NCI-H2171 (cell line): ENCODE results near the gene NPAS3.

Experiments used
- DNase-seq: peaks from one replicate; lab custom pipeline; 2025; lab: John Stamatoyannopoulos, UW

NPAS3 gene

DNA sequence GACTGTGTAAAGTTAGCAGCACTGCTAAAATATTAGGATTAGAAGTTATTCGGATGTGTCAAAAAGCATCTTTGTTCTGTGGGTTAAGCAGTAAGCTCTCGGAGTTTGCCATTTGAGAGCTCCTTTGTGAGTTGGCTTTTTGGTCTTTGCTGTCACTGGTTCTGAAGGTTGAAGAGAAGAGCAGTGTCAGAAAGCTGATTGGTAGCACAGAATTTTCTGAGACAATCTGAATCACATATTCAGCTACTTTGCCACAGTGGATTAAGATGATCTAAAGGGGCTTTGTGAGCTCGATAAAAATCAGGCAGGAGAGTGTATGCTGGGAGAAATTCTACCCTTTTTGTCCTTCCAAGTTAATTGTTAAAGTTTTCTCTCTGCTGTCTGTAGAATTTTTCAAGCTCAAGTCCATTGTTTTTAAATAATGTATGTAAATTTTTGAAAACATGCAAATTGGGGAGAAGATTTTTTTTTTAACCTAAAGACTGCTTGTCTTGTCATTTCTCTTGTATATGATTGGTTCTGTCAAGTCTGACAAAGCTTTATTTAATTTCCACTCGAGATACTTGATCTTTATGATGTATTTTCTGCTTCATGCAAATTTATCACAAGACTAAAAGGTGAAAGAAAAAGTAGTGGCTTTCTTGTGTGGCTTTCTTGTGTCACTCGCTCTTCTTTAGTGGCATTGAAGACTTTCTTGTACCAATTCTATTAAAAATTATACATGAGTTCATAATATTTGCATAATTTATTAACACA, 704.9 kb downstream of the NPAS3 start:
- DNase-seq, result no peak

DNA sequence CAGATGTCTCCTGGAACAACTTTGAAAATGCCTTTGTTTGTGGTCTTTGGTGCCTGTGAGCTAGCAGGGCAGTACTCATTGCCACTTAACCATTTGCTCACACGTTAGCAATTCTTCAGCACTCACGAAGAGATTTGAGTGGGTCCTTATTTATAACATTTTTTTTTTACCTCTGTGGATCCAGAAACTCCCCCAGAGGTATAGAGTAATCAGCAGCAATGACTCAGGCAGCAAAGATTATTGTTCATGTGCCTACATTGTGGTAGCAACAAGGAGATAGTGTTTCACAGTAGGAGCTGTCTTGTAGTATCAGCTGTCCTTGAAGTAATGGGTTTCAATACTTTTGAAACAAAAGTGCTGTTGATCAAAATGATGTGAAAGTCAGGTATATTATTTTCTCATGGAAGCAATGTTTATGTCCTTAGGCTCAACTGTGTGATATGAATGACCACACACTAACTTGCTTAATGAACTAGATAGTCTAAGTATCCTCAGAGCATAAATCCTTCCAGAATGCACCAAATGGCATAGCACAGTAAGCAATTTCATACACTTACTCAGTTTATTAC, 708.1 kb downstream of the NPAS3 start:
- no peak for DNase-seq

DNA sequence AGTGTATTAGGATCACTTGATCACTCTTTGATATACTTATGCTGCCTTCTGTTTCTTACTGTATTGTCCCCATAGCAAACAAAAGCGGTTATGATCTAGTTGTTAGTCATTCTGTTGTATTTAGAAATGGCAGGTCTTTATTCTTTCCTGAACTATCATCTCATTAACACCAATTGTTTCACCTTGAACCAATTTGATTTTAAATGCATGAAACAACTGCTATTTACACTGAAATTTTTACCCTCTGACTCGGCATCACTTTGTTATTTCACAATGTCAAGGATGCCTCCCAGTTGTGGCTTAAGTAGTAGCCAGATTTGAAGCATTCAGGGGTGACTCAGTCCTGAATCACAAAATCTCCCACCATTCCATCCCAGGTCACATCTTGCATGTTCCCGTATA, 708.7 kb downstream of the NPAS3 start:
- no peak for DNase-seq

DNA sequence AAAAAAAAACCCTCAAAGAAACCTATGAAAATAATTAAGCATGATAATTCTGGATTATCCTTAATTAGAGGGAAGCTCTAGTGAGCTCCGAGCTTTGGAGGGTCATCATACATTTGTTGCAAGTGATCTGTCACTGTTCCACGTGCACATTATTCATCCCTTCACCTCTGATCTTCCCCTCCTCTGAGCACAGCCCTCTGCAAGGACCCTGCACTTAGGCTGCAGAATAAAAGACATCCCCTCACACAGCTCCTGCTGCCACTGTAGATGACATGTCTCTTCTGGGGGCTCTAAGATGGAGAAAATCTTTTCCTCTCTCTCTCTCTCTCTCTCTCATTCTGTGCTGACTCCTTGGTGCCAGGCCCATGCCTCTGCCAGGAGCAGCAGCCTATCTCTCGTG, 711.8 kb downstream of the NPAS3 start:
- no peak for DNase-seq

DNA sequence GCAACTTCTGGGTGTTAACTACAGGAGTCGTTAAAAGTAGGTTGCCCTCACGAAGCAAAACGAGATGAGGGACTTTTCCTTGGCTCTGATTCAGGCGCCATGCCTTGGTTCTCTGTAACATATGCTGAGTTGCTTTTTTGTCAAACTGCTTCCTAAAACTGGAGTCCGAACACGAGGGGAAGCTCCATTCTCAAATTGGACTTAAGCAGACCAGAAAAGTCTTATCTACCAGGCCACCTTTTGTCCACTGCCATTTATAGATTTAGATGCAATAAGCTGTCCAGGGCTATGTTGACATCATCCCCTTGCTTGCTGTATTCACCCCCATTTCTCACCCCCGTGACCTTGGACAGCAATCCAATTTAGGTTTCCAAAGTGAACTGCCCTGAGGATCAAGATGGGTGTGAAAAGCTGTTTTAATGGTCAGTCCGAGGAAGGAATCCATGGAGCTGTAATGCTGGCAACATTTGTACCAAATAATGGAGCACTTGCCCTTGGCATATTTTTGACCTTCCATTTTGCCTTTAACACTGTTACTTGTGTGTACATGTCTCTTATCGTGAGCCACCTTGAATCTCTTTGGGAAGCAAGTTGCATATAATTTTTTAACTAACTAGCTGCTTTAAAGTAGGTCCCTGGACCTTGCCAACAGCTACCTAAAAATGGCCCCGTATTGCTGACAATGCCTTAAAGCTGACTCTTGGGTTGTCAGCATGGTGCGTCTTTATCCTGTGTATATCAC, 714.1 kb downstream of the NPAS3 start:
- DNase-seq, result no peak

DNA sequence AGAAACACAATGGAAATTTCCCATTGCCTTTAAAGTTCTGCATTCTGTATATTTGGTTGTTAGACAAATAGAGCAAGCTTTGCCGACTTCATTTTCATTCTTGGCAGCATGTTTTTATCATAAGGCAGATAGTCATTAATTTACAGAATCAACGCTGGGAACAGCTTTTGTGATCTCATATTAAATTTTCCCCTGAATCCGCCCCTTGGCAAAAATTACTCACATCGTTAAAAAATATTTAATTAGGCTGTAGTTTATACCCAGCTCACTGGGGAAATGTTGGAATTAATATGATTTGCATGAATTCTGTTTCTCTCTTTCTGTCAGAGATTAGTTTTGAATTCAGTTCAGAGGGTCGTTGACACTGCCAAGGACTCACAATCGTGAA, 714.6 kb downstream of the NPAS3 start:
- no peak for DNase-seq

DNA sequence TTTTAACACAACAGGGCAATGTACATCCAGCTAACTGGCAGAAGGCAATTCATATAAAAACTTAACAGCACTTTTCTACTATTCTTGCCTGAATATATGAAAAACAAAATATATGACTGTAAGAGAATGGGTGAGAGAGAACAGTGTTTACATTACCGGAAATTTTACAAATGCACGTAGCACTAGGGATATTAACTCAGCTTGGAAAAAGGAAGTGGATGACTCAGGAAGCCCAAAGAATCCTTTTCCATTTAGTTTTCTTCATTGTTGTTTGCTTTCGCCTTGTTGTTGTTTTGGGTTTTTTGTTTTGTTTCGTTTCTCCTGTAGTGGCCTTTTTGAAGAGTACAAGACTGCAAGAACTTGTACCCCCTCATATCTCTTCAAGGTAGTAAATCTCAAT, 716.7 kb downstream of the NPAS3 start:
- DNase-seq, result no peak

DNA sequence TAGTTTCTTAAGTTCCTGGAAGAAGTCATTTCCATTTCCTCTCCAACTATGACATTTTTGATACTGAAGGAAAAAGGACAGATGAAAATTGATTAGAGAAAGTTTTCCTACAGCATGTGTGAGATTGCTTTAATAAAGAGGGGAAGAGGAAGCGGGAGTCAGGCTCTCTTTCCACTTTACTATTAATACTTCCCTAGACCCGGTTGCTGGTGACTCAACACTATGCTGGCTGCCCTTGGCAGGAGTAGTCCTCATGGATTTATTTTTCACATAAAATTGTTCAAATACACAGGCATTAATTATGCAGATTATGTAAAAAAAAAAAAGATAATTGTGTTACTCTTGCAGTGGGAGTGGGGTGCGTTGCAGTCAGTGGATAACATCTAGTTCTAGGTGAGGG, 718.8 kb downstream of the NPAS3 start:
- DNase-seq, result no peak

DNA sequence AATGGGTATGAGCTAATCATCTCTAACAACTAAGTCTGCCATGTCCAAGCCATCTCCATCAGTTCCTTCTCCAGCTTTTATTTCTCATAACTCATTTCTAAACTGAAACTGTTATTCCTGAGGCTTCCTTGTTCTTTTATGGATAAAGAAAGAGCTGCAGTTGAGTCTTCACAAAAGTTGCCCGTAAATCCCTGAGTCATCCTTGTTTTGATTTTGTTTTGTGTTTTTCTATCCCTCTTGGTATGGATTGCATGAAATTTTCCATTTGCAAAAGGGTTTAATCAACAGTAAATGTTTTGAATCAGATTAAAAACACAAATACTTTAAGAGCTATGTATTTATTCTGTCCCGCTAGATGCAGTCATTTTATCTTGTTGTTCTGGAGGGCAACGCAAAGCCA, 721.6 kb downstream of the NPAS3 start:
- no peak for DNase-seq

DNA sequence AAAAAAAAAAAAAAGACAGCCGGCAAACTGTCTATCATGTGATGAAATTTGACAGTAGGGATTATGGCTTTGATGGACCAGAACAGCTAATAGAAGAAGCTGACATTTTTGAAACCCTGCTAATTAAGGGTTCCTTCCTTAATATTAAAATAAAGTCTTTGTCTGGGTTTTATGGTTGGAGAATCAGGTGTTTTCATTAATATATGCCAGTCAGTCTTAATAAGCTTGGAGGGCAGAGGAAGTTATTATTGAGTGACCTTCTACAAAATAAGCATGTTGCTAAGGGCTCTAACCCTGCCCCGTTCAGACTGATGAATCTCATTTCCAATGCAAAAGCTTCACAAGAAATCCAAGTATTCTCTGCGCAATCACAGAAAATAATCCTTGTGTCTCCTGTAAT, 722.4 kb downstream of the NPAS3 start:
- DNase-seq, result no peak

DNA sequence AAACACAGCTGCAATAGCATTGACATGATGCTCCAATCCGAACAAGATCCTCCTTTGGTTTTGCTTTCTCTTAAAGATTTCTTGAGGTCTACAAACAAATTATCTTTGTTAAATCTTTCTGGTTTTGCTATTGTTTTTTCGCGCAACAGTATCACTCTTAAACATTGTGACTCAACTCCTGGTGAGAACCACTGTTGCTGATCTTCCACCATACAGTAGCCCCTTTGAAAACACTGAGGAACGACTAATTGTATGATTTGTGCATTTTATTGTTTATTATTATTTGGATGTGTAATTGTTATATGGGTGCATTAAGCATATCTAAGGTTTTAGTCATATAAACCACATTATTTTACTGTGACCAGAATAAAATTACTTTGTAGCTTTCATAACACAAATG, 729.4 kb downstream of the NPAS3 start:
- no peak for DNase-seq

DNA sequence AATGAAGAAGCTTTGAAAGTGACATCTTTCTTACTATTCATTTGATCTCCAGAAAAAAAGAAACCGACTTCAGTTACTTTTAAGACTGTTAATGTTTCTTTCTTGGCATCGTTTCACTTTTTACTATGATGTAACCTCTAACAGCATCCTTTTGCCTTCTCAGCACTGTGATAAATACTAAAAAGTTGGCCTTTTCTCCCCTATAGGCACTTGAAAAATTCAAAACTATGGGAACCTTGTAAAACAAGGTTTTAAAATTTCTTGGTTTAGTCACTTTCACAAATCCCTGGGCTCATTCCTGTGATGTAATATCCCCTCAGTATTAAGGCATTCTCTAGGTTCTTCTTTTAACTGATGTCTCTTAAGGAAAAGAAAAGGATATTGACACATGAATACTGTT, 730.4 kb downstream of the NPAS3 start:
- no peak for DNase-seq

DNA sequence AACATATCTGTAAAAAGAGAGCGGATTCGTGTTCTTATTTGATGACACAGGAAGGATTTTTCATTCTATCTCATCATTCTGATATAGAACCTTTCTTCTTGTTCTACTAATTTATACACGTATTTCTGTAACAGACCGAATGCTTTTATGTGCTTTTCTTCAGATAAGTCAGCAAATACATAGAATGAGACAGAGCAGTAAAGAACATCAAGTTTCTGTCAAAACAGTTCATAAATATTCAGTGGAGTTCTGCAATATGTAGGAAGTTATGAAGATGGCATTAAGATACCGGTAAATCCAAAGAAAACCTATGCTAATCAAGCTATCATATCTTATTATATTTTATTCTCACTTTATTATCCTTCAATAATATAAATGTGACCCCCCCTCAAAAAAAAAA, 731.6 kb downstream of the NPAS3 start:
- DNase-seq, result no peak

DNA sequence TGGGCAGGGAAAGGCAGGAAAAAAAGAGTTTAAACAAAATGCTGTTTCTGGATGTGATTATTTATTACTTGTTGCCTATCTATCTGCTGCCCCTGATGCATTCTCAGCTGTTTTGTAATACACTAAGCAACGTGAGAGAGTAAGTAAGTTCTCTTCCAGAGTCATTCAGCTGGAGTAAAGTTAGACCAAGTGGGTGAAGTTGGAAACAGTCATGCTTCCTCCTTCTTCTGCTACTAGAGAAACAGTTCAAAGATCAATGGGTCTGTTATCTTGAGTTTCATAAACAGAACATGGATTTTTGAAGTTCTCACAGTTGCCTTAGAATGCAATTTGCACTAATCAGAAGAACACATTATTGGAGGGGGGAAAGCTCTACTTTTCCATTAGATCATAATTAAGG, 732.9 kb downstream of the NPAS3 start:
- no peak for DNase-seq

DNA sequence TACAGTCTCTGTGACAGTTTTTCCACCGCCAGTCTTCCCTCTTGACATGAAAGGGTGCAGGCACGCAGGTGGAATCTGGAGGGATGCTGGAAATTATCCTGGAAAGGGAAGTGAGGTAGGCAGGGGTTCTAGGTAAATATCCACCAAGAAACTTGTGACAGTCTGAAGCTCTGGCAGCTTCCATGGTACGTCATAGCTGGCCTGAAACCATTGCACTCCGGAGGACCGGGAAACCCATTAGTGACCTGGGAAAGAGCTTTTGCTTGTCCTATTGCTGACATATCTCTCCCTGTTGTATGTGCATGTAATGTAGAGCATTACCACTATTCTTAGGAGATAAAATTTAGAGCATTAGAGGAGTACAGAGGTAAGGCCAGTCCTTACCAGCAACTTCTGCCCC, 736.2 kb downstream of the NPAS3 start:
- DNase-seq, result no peak

DNA sequence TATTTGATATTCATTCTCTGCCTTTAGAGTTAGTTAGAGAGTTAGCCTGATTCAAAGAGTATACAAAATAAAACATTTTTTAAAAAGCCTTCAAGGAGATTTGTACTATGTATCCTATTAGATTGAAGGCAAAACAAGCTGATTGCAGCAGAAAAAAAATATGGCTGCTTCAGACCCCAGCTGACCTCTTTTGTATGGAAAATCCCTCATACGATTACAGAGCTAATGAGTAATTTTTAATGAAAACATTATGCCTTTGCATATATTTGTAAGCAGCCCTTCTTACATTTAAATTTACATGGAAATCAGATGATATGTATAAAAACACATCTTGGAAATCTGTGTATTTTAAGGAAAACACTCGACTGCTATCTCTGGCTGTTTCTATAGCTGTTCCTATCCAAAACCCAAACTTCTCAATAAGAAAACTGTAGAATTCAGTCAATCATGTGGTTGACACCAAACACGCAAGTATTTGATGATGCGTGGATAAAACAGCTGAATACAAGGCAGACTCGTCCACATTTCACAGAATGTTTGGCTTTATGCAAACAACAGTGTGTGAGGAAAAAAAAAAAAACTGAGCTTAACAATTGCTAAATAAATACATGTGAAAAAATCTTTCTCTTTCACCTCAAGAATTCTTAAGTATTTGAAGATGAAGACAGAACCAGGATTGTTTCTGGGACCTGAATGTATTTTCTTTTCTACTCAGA, 736.9 kb downstream of the NPAS3 start:
- DNase-seq, result no peak

DNA sequence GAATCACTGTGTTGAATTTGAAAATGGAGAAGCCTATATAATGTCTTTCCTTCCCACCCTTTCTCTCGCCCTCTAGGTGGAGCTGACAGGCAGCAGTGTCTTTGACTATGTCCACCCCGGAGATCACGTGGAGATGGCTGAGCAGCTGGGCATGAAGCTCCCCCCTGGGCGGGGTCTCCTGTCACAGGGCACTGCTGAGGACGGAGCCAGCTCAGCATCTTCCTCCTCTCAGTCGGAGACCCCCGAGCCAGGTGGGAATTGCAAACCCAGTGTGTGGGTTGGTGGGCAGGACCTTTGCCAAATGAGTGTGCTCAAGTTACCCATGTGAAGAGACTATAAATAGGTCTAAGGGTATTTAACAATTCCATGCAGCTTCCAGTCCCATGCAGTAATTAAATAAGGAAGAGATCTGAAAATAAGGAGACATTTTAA, 737.5 kb downstream of the NPAS3 start:
- DNase-seq, result no peak

DNA sequence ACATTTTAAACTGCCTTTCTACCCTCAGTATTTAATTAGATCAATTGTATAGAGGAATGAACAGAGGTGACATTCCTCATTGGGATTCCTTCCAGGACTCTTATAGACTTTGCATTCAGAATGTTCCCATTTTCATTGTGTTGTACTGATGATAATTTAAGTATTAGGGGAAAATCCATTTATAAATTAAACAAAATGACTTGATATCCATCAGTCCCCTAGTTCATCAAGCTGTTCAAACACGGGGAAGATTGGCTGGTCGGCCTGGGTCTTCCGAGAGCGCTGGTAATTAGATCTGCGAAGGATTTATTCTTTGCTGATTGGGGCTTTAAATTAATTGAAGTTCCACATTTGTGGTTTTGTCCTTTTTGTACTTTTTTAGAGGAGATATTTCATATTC, 738.2 kb downstream of the NPAS3 start:
- DNase-seq, result no peak

DNA sequence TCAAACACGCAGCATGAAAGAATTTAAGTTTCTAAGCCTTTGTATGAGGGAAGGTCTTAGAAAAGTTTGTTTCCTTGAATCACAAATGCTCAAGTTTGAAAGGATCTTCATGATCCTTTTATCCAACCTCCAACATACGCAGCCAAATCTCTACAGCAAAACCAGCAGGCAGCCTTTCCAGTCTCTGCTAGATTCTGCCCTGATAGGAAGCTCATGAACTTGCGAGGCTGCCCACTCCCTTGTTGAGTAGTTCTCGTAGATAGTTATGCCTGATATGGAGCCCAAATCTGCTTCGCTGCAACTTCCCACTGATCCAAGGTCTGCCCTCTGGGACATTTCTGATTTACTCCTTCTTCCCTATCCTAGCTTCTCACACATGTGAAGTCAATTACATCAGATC, 739.3 kb downstream of the NPAS3 start:
- no peak for DNase-seq

DNA sequence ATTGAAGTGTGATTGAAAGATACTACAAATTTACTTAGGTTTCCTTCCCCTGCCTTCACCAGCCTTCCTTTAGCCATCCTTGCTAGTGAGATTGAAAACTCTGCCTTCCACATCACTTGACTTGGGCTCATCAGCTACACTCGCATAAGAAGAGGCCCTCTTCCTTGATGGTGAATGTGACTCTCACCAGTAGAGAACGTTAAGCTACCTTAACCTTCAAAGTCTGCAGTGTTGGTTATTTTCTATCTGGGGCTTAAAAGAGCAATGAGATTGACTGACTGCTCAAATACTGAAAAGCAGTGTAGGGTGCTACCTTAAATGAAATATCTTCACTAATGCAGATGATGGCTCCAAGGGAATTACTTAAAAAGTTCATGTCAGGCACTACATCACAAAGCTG, 740.3 kb downstream of the NPAS3 start:
- no peak for DNase-seq

DNA sequence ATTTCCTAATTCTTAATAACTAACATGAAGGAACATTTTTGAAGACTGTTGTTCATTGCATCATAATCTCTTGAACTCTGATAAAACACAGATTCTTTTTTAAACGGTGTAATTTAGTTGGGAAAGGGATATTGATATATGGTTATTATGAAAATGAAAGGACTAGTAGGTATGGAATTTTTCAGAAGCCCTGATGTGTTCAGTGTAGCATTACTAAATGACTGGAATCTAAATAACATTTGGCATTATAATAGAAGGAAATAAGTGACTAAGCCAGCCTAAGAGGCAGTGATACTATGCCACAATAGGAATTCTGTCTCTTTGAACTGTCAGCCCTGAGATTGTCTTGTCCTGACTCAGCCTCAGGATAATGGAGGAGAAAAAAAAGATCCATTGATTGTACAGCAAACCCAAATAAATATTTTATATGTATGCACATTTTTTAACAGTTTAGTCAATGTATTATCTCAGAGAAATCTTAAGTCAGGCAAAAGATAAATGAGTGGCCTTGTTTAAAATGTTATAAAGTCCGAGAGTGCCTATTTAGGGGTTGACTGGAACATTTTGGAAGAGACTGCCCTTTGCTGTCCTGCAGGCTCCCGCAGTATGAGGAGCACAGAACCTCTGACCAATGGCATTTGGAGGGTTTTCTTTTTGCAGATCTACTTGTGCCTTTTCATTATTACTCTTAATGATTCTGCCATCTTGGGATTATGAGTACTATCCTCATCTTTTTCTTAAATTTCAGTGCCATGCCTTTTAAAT, 741.0 kb downstream of the NPAS3 start:
- DNase-seq, result no peak

DNA sequence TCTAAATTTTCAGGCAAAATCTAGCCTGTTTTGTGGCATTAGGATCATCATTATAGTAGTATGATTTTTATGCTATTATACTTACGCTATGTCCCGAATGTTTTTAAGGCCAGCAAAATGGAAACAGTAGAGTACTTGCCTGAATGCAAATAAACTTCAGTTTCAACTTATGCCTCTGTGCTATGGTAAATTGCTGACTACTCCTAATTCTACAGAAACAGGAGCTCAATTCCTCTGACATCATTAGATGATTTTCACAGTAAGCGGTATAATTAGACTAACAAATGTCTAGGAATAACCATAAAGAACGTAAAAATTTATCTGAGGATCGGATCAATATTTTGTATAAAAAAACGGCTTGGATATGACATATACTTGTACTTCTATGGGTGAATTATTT, 742.2 kb downstream of the NPAS3 start:
- no peak for DNase-seq
